NCI-H2081 treated with DMSO at 0.1 percent for 48 hours (cell line): Measurements from ENCODE around the gene RIPPLY2.
"Not testable (repeated sequence)": the region's sequence is repeated elsewhere in the genome, so short reads cannot be mapped to it uniquely, and the experiment has no call there.

Experiments used
- DNase-seq: peaks from one replicate; lab custom pipeline; 2025; lab: John Stamatoyannopoulos, UW

The RIPPLY2 gene, protein sequence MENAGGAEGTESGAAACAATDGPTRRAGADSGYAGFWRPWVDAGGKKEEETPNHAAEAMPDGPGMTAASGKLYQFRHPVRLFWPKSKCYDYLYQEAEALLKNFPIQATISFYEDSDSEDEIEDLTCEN

DNA sequence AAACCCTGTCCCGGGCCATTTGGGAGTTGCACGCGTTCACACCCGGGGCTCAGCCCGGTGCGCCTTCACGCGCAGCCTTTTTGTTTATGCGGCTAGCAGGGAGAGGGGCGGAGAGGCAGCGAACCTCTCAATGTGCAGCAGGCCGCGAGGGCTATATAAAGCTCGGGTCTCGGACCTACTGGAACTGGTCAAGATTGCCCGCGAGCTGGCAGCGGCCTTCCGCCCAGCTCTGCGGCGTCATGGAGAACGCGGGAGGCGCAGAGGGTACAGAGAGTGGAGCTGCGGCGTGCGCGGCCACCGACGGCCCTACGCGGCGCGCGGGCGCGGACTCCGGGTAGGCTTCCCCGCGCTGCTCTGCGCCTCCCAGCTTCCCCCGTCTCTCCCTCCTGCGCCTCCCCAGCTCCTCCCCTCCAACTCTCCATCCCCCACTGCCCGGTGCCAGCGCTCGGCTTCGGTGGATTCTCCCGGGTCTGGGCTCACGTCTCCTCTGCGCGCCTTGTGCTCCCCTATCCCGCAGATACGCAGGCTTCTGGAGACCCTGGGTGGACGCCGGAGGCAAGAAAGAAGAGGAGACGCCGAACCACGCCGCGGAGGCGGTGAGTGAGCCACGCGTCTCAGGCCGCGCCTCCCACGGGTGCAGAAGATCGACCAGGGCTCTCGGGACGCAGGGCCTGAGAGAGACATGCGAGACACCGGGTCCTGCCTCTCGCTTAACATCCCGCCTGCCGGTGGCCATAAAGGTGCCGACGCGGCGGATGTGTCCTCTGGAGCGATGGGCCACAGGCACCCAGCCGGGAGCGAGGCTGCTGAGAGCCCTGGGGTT, at the start of gene RIPPLY2:
TSS of gene RIPPLY2 (plus strand) at position 183 of the 823 bp plus-strand sequence. CDS start at position 240, 57 bp downstream.
- DNase-seq = peak; percentile 32

DNA sequence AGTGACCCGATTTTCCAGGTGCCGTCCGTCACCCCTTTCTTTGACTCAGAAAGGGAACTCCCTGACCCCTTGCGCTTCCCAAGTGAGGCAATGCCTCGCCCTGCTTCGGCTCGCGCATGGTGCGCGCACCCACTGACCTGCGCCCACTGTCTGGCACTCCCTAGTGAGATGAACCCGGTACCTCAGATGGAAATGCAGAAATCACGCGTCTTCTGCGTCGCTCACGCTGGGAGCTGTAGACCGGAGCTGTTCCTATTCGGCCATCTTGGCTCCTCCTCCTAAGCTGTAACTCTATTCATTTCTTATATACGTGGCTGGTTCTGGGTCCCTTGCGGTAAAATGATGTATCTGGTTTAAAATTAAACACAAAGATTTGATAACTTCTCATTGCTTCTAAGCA, 49.7 kb upstream of the RIPPLY2 start:
- DNase-seq = not testable (repeated sequence)

DNA sequence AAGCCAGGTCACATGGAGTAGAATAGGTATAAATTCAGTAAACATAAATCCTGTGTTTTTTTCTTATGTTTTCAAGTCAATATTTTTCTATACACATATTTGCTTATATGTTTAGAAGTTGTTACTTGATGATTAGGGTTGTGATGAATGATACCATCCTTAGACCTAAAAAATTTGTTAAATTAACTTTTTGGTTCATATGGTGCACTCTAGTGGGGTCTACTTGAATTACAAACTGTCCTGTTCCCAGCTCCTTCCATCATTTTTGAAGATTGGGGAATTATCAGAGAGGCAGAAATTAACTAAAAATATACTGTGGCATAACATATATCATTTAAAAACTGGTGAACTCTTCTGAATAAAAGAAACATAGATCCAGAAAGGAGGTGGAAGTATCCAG, 48.3 kb upstream of the RIPPLY2 start:
- DNase-seq = no peak

GRCh38 chr6:83808005-83808404, 45.2 kb upstream of the RIPPLY2 start:
- DNase-seq = no peak

GRCh38 chr6:83808926-83809325, 44.2 kb upstream of the RIPPLY2 start:
- no peak for DNase-seq

GRCh38 chr6:83812595-83812994, 40.6 kb upstream of the RIPPLY2 start:
- no peak for DNase-seq

DNA sequence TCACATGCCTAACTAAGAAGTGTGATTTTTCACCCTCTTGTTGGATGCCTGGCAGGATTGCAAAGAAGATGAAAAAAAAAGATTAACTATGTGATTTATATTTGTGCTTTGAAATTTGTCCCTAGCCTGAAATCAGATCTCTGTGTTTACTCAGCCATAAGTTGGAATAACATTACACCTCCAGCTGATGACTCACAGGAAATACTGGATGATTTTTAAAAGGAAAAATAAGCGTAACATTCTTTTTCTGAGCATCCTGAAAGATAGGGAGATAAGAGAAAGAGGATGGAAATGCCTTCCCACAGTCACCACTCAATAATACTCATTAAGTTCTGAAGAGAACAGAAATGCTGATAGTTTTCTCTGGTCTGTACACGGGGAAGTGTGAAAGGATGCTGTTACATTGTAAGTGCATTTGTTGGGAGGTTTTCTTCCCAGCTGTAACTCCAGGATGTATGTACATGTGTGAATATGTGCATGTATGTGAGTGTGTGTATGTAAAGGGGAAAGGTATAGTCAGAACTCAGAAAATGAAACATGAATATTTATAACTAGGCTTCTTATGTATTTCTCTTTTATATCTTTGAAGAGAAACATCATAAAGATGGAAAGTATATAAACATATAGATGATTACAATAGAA, 37.4 kb upstream of the RIPPLY2 start:
- no peak for DNase-seq

DNA sequence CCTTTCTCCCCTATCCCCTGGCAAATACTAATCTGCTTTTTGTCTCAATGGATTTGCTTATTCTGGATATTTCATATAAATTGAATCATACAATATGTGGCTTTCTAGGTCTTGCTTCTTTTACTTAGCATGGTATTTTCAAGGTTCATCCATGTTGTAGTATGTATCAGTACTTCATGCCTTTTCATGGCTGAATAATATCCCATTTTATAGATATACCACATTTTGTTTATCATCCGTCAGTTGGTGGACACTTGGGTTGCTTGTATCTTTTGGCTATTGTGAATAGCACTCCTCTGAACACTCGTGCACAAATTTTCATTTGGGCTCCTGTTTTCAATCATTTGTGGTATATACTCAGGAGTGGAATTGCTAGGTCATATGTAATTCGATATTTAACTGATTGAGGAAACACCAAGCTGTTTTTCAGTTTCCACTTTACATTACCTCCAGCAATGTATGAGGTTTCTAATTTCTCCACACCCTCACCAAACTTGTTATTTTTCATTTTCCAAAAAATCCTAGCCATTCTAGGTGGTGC, 30.5 kb upstream of the RIPPLY2 start:
- DNase-seq = no peak

- no peak for DNase-seq
Observed at GRCh38 chr6:83824388-83824801, 28.8 kb upstream of the RIPPLY2 start.

DNA sequence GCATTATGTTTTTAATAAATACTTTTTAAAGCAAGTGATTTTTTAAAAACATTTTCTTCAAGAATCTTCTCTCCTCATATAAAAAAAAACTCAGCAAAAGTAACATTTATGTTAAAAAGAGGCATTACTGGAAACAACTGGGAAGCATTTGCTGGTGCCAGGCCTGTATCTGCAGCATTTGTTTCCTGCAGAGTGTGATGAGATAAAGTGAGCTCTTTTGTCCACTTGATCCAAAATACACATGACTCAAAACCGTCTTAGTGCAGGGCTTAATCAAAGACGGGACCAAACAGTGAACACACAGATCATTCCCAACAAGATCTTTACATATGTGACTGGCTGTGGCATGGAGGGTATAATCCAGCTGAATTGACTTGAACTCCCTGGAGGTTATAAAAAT, 28.3 kb upstream of the RIPPLY2 start:
- no peak for DNase-seq

- DNase-seq = no peak
Observed at GRCh38 chr6:83827050-83827449, 26.1 kb upstream of the RIPPLY2 start.

DNA sequence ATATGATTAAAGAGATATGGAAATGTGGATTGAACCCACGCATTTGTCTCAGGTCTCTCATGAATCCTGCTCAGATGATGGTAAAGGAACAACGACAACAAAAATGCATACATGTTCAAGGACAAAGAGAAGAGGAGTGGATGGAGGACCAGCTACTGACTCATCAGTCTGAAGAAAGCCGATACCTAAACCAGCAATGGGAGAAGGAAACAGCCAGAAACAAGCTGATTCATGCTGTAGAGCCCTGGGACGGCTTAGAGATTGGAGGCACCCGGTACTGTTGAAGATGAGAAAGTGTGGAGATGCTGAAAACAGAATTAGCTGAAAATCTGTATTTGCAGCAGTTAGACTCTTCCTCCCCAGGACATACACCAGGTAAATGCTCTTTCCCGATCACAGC, 14.4 kb upstream of the RIPPLY2 start:
- DNase-seq = no peak

GRCh38 chr6:83844170-83844569, 9.0 kb upstream of the RIPPLY2 start:
- no peak for DNase-seq

- no peak for DNase-seq
Observed at GRCh38 chr6:83846291-83846690, 6.9 kb upstream of the RIPPLY2 start.

DNA sequence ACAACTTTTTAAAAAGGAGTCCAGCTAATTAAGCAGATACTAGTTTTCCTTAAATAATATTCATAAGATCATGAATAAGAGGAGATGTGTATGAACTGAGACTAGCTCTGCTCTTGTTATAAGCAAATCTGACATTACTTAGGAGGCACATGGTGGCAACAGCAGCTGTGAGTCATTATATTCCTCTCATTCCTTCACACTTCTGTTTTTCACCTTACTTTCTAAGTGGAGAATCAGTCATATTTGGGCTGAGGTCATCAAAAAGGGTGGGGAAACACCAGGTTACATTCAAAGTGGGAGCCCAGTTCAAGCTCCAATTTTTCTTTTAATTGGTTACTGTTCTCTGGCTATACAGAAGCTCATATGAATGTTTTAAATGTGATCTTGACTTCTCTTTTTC, 6.0 kb upstream of the RIPPLY2 start:
- DNase-seq = no peak

- DNase-seq = no peak
Observed at GRCh38 chr6:83849127-83849526, 4.0 kb upstream of the RIPPLY2 start.

- DNase-seq = no peak
Observed at GRCh38 chr6:83849610-83850009, 3.5 kb upstream of the RIPPLY2 start.

DNA sequence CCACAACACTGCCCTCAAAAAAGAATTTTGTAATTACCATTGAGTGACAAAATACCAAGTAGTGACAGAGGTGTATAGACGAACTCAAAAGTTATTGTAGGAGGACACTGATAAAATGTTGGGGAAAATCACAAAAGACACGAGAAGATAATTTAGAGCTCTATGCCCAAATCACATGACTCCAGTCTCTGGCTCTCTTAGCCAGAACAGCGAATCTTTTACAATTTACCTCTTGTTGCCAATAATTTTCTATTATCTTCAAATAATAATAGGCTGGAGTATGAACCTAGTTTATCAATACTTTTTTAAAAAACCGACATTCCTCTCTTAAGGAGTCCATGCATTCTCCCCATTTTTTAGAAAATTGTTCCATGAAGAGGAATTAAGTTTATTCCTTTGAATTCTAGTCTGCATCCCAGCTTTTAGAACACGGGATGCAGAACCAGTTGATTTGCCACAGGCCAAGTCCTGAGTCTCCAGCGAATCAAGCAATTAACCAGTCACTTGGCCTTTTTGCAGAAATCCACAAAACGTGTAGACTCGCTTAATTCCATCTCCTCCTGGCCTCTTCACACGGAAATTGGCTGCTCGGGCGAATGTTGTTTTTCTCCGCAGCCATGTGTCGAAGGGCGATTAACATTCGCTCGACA, 507 bp upstream of the RIPPLY2 start:
- no peak for DNase-seq

DNA sequence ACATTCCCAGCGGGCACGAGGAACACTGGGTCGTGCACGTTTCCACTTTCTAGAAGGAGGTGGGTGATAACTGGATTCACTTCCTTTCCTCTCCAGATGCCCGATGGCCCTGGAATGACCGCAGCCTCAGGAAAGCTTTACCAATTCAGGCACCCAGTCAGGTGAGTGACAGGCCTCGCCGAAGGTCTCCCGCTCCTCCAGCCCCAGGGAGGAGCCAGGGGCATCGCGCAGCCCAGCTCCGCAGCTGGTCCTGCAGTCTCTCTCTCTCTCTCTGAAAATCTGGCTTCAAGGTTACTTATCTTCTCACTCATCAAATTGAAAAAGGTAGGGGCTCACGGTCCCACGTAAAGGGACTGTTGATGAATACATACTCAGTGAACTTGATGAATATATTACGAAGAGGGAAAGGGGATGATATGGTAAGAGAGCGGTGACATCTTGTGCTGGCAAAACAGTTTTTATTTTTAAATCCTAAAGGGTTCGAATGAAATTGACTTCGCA, 891 bp downstream of the RIPPLY2 start:
- no peak for DNase-seq

- no peak for DNase-seq
Observed at GRCh38 chr6:83854766-83855165, 1.6 kb downstream of the RIPPLY2 start.

- DNase-seq = peak; percentile 39
Observed at GRCh38 chr6:83859410-83860358, 6.5 kb downstream of the RIPPLY2 start, which contains the start of gene CYB5R4. Gene CYB5R4 (plus strand): TSS chr6:83859689. CDS start chr6:83859783, 94 bp downstream.
